HG02852 (cell line): Measurements from ENCODE around the gene TENT4A.

Experiments used
- ATAC-seq: cut with Tn5 transposase; IDR thresholded peaks from one replicate; pipeline ENCODE4 v1.9.1; 2021; ENCODE audit warnings: mild to moderate bottlenecking, moderate library complexity; ENCODE audit not compliant: unreplicated experiment

Gene TENT4A

GRCh38 chr5:6790346-6790865, 77.2 kb downstream of the TENT4A start:
- ATAC-seq, result no peak

- ATAC-seq, result no peak
These were observed 77.8 kb downstream of the TENT4A start for GRCh38 chr5:6791031-6791430.

- ATAC-seq, result no peak
These were observed 79.1 kb downstream of the TENT4A start for GRCh38 chr5:6792376-6792775.

GRCh38 chr5:6792911-6793471, 79.8 kb downstream of the TENT4A start:
- no peak for ATAC-seq

GRCh38 chr5:6801236-6801635, 88.0 kb downstream of the TENT4A start:
- no peak for ATAC-seq

- no peak for ATAC-seq
These were observed 90.8 kb downstream of the TENT4A start for GRCh38 chr5:6803981-6804550.

GRCh38 chr5:6804766-6805501, 91.7 kb downstream of the TENT4A start:
- ATAC-seq, result no peak

GRCh38 chr5:6805841-6806240, 92.6 kb downstream of the TENT4A start:
- no peak for ATAC-seq
